K562 (cell line): ENCODE measurements around the gene MAB21L3. TPM values are rescaled to one million over a fixed set of nuclear protein-coding genes. Genes with fewer than 3 reads are reported as not detected.

Experiments used
- ATAC-seq: fragments of 200-7000 bp; cut with Tn5 transposase; 3 replicates; pipeline ENCODE4 v1.9.1; 2020; ENCODE audit warnings: moderate library complexity
- BruUV-seq: library from RNA; stranded (reverse); fragments of 400-500 nt; replicated peaks from 2 replicates; lab custom pipeline; 2021; lab: Mats Ljungman, UMichigan
- CTCF ChIA-PET: fragments of 300-600 bp; formaldehyde crosslinking; extraction: SDS; loops from one replicate; lab custom pipeline; 2021; ENCODE audit warnings: low intra/inter-chr PET ratio; lab: Yijun Ruan, JAX
- POLR2A ChIA-PET: fragments of 300-600, 350-650 bp; sonication (Branson Sonifier 250); formaldehyde crosslinking; extraction: SDS; loops from one replicate; lab custom pipeline; 2021; ENCODE audit warnings: antibody characterized with exemption, inconsistent platforms; lab: Yijun Ruan, JAX
- DNase-seq, 4 experiments: peaks; one replicate each; pipeline versions ENCODE4 v3.0.0 to v3.0.0-alpha.2; 2011 to 2018; ENCODE audit warnings: low spot score in 3 of 4, mixed read lengths in 3 of 4; ENCODE audit errors: extremely low read depth in 1 of 4
- FAIRE-seq: peaks from 2 replicates; lab custom pipeline; 2011; peaks lifted over from hg19 to GRCh38; lab: Jason Lieb, UNC
- H2AFZ ChIP-seq: 2 replicates; pipeline ENCODE4 v1.6.0; 2011; ENCODE audit warnings: low read depth, low read length, control low read depth, inconsistent platforms
- H3K27ac ChIP-seq: fragments of 200-600 bp; 3 replicates; pipeline ENCODE4 v1.8.0; 2011; ENCODE audit warnings: low read depth, mild to moderate bottlenecking, control low read depth, inconsistent platforms, low read length, moderate library complexity, mixed read lengths; ENCODE audit errors: extremely low read depth
- H3K27me3 ChIP-seq, 2 experiments: fragments of 300-600 bp in 1 of 2; 2 replicates in 1 of 2; 3 replicates in 1 of 2; pipeline versions ENCODE4 v1.6.0 to v1.8.0; 2011; ENCODE audit warnings: inconsistent platforms in 2 of 2, low read length in 2 of 2, mild to moderate bottlenecking in 1 of 2, mixed read lengths in 1 of 2, moderate library complexity in 1 of 2; ENCODE audit not compliant: control insufficient read depth in 2 of 2, insufficient read depth in 2 of 2
- H3K36me3 ChIP-seq: fragments of 300-600 bp; 3 replicates; pipeline ENCODE4 v1.8.0; 2011; ENCODE audit warnings: mild to moderate bottlenecking, low read length, inconsistent platforms; ENCODE audit not compliant: control insufficient read depth, insufficient read depth
- H3K4me1 ChIP-seq, 2 experiments: fragments of 200-600 bp in 1 of 2; replicated peaks in 1 of 2; 2 replicates in 1 of 2; 3 replicates in 1 of 2; pipeline versions ENCODE4 v1.5.1 to v1.8.0; 2011; ENCODE audit warnings: inconsistent platforms in 2 of 2, low read length in 2 of 2, mild to moderate bottlenecking in 1 of 2, mixed read lengths in 1 of 2, moderate library complexity in 1 of 2; ENCODE audit not compliant: control insufficient read depth in 2 of 2, insufficient read depth in 2 of 2
- H3K4me2 ChIP-seq: 2 replicates; pipeline ENCODE4 v1.6.1; 2011; ENCODE audit warnings: low read length, control low read depth, inconsistent platforms, mixed read lengths; ENCODE audit not compliant: insufficient read depth
- H3K4me3 ChIP-seq: fragments of 200-600 bp; sonication (generic), shearing (Covaris generic); 2 replicates; pipeline ENCODE4 v1.5.1; 2016; ENCODE audit warnings: control low read depth, inconsistent platforms
- H3K79me2 ChIP-seq: fragments of 200-600 bp; 3 replicates; pipeline ENCODE4 v1.8.0; 2011; ENCODE audit warnings: low read length, inconsistent platforms; ENCODE audit not compliant: control insufficient read depth, insufficient read depth
- H3K9ac ChIP-seq, 2 experiments: 2 replicates each; pipeline versions ENCODE4 v1.6.0 to v1.6.1; 2011; ENCODE audit warnings: low read depth in 2 of 2, low read length in 2 of 2, control low read depth in 1 of 2, inconsistent platforms in 1 of 2, mild to moderate bottlenecking in 1 of 2, mixed read lengths in 1 of 2; ENCODE audit not compliant: insufficient read depth in 1 of 2
- H3K9me1 ChIP-seq: one replicate; pipeline ENCODE4 v1.6.0; 2011; ENCODE audit warnings: inconsistent platforms, mild to moderate bottlenecking, low read length, moderate library complexity; ENCODE audit not compliant: control insufficient read depth, insufficient read depth
- H3K9me3 ChIP-seq: replicated peaks from 2 replicates; pipeline ENCODE4 v1.5.1; 2011; ENCODE audit warnings: low read depth, low read length, inconsistent platforms; ENCODE audit not compliant: control insufficient read depth, insufficient read depth
- H4K20me1 ChIP-seq: replicated peaks from 2 replicates; pipeline ENCODE4 v1.6.1; 2011; ENCODE audit warnings: low read length, inconsistent platforms, mixed read lengths; ENCODE audit not compliant: control insufficient read depth, insufficient read depth
- GMEB1 ChIP-seq: fragments of 250-450 bp; sonication (Bioruptor Pico); IDR thresholded peaks from 2 replicates; pipeline ENCODE4 v1.4.0; 2020; ENCODE audit warnings: mild to moderate bottlenecking
- RBM25 ChIP-seq: fragments of 200-400 bp; formaldehyde crosslinking; IDR thresholded peaks from 2 replicates; pipeline ENCODE4 v1.6.1; 2018; ENCODE audit warnings: low read length, low read depth, moderate library complexity; ENCODE audit not compliant: severe bottlenecking
- WGBS: fragments of 100-300 bp; shearing (Covaris generic); methylation state at CpG from one replicate; pipeline ENCODE4 v1.1.6; 2016; ENCODE audit warnings: low coverage, mixed read lengths; ENCODE audit not compliant: insufficient coverage; ENCODE audit errors: missing lambda C conversion rate; 5-methylcytosine and 5-hydroxymethylcytosine counted together
- in situ Hi-C: fragments of 300-500 bp; cut with MboI; formaldehyde crosslinking; loops from 4 replicates; pipeline ENCODE4 v1.15.0; 2018; ENCODE audit warnings: inconsistent platforms, mixed read lengths
- intact Hi-C: fragments of 100-400 bp; cut with micrococcal nuclease; formaldehyde crosslinking; loops from 2 replicates; pipeline ENCODE4 v1.14.2; 2022
- polyA plus RNA-seq, 8 experiments: library from polyadenylated mRNA; depleted of rRNA in 4 of 8; stranded (reverse) in 5 of 8; unstranded in 3 of 8; fragments of >200 nt; fragmentation: Nextera tagmentation in 2 of 8; fragmentation: Illumina TruSeq in 1 of 8; extraction: Ambion mirVana in 2 of 8; extraction: Trizol in 1 of 8; gene quantifications; 2 replicates each; pipeline versions ENCODE4 v1.2.1 to v1.2.3, GENCODE V29; 2011 to 2014; ENCODE audit warnings: inconsistent platforms in 1 of 8, missing spikeins in 1 of 8
- total RNA-seq, 7 experiments: library from RNA; depleted of rRNA in 6 of 7; stranded (reverse); fragments of >200 nt in 6 of 7; fragmentation: Illumina TruSeq in 2 of 7; extraction: Trizol in 2 of 7; gene quantifications; 2 replicates each; pipeline versions ENCODE4 v1.2.1 to v1.2.3, GENCODE V29; 2011 to 2021; ENCODE audit warnings: low replicate concordance in 1 of 7

Gene MAB21L3
- total and polyA plus RNA-seq, 9 of the 15 experiments (the other 6 are each of a cell fraction or from before 2014, with no cell fraction given), result not detected

- ChIA-PET CTCF (no interaction called here), POLR2A (interaction anchor here (0.7 kb wide), 1 partner anchor 444 kb away, joined by 3 read pairs; no protein-coding TSS in a partner anchor)
- WGBS, result 19% methylated on average over 4 of the region's 4 CpGs
- ATAC-seq, result no peak
- Histone ChIP-seq H3K27ac (no peak overlapping the region), H3K9ac (no peak overlapping the region), H2AFZ (no peak overlapping the region), H3K36me3 (no peaks in the 10 kb centered on the region), H3K4me2 (no peak overlapping the region), H3K4me3 (no peak overlapping the region), H3K27me3 (peaks cover 11 to 26% of the 10 kb centered on the region in 2 experiments; a peak in 4 of 5 replicates), H3K9me3 (no peaks in the 10 kb centered on the region), H3K79me2 (no peaks in the 10 kb centered on the region), H4K20me1 (no peaks in the 10 kb centered on the region), H3K4me1 (peaks cover 6 to 8% of the 10 kb centered on the region in 2 experiments; a peak in 3 of 5 replicates), H3K9me1 (peaks cover 2% of the 10 kb centered on the region)
- TF ChIP-seq GMEB1 (CRISPR knock-in tag) (no peak), RBM25 (peak; percentile 69)
- BruUV-seq, result no TSS peak
- DNase-seq, result no peak
- intact Hi-C loops (loop anchor here (10.0 kb wide), 1 partner anchor 464 kb away; no protein-coding TSS in a partner anchor), in situ Hi-C loops (loop anchor here (5.0 kb wide), 1 partner anchor 366 kb away; no protein-coding TSS in a partner anchor)
- FAIRE-seq, result no peak
Measured at GRCh38 chr1:116131170-116131569, 20.0 kb downstream of the MAB21L3 start.
